ENCODE measurements around the gene TEKT2.

DNA sequence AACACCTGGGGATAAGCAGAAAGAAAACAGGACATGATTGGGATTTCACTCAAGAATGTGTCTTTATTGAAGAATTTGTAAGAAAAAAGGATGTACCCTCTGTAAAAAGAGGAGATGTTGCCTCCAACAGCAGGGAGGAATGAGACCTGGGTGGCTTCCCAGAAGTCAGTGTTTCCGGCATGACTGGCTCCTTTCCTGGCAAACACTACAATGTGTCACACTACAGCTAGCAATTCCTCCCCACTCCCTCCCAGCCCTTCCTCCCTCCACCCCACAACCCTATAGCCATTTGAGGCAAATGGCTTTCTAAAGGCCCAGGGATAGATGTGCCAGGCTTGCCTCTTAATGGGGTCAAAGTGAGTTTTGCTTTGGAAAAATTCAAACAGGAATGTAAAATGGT is 52.6 kb downstream of the TEKT2 start:
- TF ChIP-seq, protein P1, sequence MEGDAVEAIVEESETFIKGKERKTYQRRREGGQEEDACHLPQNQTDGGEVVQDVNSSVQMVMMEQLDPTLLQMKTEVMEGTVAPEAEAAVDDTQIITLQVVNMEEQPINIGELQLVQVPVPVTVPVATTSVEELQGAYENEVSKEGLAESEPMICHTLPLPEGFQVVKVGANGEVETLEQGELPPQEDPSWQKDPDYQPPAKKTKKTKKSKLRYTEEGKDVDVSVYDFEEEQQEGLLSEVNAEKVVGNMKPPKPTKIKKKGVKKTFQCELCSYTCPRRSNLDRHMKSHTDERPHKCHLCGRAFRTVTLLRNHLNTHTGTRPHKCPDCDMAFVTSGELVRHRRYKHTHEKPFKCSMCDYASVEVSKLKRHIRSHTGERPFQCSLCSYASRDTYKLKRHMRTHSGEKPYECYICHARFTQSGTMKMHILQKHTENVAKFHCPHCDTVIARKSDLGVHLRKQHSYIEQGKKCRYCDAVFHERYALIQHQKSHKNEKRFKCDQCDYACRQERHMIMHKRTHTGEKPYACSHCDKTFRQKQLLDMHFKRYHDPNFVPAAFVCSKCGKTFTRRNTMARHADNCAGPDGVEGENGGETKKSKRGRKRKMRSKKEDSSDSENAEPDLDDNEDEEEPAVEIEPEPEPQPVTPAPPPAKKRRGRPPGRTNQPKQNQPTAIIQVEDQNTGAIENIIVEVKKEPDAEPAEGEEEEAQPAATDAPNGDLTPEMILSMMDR (IDR thresholded peaks at IDR 0.05) = no peak
- no peak for TF ChIP-seq POLR2A (IDR thresholded peaks at IDR 0.05)
